GM21423 (cell line): Measurements from ENCODE around the gene TNFRSF13B.
"Not testable (repeated sequence)": the region's sequence is repeated elsewhere in the genome, so short reads cannot be mapped to it uniquely, and the experiment has no call there.

Experiments used
- ATAC-seq: cut with Tn5 transposase; IDR thresholded peaks from one replicate; pipeline ENCODE4 v1.9.1; 2021; ENCODE audit warnings: mild to moderate bottlenecking, moderate library complexity; ENCODE audit not compliant: unreplicated experiment

Gene TNFRSF13B

GRCh38 chr17:16987830-16988601 is 16.1 kb upstream of the TNFRSF13B start:
- ATAC-seq: peak; percentile 62

DNA sequence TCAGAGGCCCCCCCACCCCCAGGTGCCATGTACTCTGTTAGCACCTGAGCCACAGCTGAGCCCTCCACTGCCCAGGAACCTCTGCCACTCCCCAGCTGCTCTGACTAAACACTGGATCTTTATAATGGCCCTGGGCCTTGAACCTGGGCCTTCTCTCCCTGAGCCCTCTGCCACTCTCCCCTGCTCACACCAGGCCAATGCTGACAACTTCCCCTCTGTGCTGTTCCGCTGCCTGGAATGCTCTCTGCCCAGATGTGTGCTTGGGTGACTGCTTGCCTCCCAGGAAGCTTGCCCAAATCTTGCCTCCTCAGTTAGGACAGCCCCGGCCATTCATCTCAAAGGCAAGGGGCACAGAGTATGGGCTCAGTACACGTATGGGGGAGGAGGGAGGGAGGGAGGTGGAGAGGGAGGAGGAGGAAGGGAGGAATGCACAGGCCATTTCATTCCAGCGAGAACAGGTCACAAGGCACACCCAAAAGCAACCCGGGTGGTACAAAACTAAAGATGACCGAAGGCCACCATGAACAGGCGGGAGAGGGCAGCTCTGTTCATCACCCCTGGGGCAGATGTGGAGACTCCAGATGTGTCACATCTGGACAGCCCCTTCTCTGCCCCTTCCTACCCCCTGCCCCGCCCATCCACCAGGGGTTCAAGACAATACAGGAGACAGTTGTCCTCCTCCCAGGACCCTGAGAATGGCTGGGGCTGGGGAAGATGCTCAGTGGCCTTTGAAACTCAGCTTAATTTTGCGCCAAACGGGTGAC is 15.3 kb upstream of the TNFRSF13B start:
- no peak for ATAC-seq

DNA sequence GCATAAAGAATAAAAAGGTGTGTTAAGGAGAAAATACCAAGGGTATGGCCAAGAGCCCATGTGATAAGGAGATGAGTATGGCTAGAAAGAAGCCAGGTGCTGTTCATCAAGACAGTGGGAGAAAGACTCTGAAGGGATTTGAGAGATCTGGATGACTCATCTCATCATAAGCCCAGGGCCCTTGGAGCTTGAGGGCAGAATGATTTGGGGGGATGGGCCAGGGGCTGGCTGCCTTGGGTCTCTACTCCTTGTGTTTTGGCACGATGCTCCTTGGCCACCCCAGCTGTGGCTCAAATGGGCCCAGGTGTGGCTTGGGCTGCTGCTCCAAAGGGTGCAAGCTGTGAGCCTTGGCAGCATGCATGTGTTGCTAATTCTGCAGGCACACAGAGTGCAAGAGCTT is 14.5 kb upstream of the TNFRSF13B start:
- no peak for ATAC-seq

DNA sequence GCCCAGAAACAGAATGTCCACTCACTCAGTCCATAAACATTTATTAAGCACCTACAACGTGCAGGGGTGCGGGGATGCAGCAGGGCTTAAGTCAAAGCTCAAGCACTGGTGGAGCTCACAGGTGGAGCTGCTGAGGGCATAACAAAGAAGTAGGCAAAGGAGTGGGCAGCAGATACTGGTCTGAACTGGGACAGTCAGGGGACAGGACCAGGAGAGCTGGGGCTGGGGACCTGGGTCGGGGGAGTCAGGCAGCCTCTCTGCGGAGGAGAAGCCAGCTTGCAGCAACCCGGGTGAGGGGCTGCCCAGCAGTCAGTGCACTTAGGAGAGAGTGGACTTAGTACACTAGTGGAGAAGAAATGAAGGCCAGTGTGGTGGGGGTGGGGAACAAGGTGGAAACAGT is 10.0 kb upstream of the TNFRSF13B start:
- ATAC-seq: no peak

DNA sequence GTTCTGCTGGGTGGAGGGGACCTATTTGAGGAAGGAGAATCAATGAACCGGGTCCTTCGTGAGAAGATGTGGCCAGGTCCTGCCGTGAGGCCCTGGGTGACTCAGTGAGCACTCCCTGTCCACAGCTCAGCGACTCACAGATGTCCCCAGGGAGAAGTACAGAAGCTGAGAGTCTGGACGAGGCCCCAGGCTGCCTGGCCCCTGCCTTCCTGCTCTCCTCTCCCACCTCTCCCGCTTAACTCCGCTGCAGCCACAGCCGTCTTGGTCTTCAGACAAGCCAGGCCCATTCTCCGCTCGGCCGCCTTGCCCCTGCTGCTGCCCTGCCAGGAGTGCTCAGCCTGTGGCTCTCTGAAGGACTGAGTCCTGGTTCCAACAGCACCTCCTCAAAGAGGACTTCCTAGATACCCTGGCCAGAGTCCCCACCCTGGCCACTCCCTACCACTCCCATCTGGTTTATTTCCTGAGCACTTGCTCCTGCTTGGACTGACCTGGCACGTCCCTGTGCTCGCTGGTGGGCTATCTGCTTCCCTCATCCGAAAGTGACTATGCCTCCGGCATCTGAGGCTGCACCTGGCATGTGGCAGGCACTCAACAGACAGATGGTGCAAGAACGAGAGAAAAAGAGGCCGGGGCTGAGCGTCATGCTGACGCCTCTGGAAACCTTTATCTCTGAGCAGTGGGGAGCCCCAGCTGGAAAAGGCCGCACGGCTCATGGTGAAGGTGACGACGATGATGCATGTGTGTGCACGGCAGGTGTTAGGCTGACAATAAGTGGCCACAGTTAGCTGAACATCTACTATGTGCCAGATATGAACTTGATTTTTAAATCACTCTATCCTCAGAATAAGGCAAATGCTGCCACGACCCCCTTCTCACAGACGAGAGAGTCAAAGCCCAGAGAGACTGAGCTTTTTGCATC is 9.2 kb upstream of the TNFRSF13B start:
- ATAC-seq: peak; percentile 41

- no peak for ATAC-seq
Measured at GRCh38 chr17:16980061-16980460, 8.1 kb upstream of the TNFRSF13B start.

- not testable (repeated sequence) for ATAC-seq
Measured at GRCh38 chr17:16979237-16979823, 7.4 kb upstream of the TNFRSF13B start.

GRCh38 chr17:16977932-16978331 is 6.0 kb upstream of the TNFRSF13B start:
- ATAC-seq: no peak

GRCh38 chr17:16976725-16977550 is 5.0 kb upstream of the TNFRSF13B start:
- no peak for ATAC-seq

- ATAC-seq: peak; percentile 24
Measured at GRCh38 chr17:16975744-16976625, 4.1 kb upstream of the TNFRSF13B start.

GRCh38 chr17:16975277-16975651 is 3.3 kb upstream of the TNFRSF13B start:
- no peak for ATAC-seq

- no peak for ATAC-seq
Measured at GRCh38 chr17:16974569-16975276, 2.8 kb upstream of the TNFRSF13B start.

- ATAC-seq: peak; percentile 35
Measured at GRCh38 chr17:16973760-16974540, 2.0 kb upstream of the TNFRSF13B start.

DNA sequence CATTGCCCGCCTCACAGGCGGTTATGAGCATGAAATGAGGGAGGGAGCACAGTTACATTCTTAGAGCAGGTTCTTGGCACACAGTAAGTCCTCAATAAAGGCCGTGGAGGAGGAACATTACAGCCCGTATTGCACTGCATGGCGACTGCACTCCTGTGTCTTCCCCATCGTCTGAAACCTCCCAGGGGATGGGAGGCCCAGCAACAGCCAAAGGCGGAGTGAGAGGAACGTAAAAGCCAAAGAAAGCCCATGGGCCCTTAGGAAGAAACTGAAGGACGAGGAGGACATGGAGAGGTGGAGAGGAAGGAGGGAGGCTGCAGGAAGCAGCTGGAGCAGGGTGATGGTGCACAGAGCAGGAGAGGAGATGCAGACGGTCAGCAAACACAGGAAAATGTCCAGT is 1.1 kb upstream of the TNFRSF13B start:
- ATAC-seq: not testable (repeated sequence)

- ATAC-seq: no peak
Measured at GRCh38 chr17:16972346-16972745, 428 bp upstream of the TNFRSF13B start.

GRCh38 chr17:16969931-16970906 is 1.7 kb downstream of the TNFRSF13B start:
- ATAC-seq: peak; percentile 21
